SU-DHL-6 (cell line): ENCODE measurements around the gene TAF11L13.
"Not testable (repeated sequence)": the region's sequence is repeated elsewhere in the genome, so short reads cannot be mapped to it uniquely, and the experiment has no call there.

Experiments used
- H2AFZ ChIP-seq: fragments of 200-600 bp; sonication (generic); 2 replicates; pipeline ENCODE4 v1.6.1; 2014; ENCODE audit warnings: low read depth, mild to moderate bottlenecking, moderate library complexity, mixed read lengths, antibody characterized with exemption, low read length; ENCODE audit not compliant: severe bottlenecking
- H3F3A ChIP-seq: fragments of 200-600 bp; shearing (Covaris generic); 2 replicates; pipeline ENCODE4 v1.6.0; 2016; ENCODE audit warnings: antibody characterized with exemption, mild to moderate bottlenecking; ENCODE audit not compliant: insufficient read depth
- H3K27ac ChIP-seq: fragments of 200-600 bp; sonication (generic); 2 replicates; pipeline ENCODE4 v1.5.1; 2016; ENCODE audit warnings: low read depth, mild to moderate bottlenecking, low read length, moderate library complexity, mixed read lengths
- H3K27me3 ChIP-seq: fragments of 200-600 bp; sonication (generic), shearing (Covaris generic); 2 replicates; pipeline ENCODE4 v1.6.0; 2014; ENCODE audit warnings: mild to moderate bottlenecking, low read length
- H3K36me3 ChIP-seq: fragments of 200-600 bp; sonication (generic); 2 replicates; pipeline ENCODE4 v1.6.1; 2014; ENCODE audit warnings: mild to moderate bottlenecking, low read length, mixed read lengths
- H3K4me2 ChIP-seq: fragments of 300-600, 200-600 bp; shearing (Covaris generic), sonication (generic); 2 replicates; pipeline ENCODE4 v1.6.0; 2014; ENCODE audit warnings: low read length, low read depth, mild to moderate bottlenecking; ENCODE audit not compliant: poor library complexity, severe bottlenecking
- H3K4me3 ChIP-seq: fragments of 200-600 bp; sonication (generic); 2 replicates; pipeline ENCODE4 v1.5.1; 2014; ENCODE audit warnings: antibody characterized with exemption, low read length, mild to moderate bottlenecking, mixed read lengths; ENCODE audit not compliant: insufficient read depth, poor library complexity, severe bottlenecking
- H3K79me2 ChIP-seq: fragments of 200-600 bp; sonication (generic); 2 replicates; pipeline ENCODE4 v1.6.1; 2014; ENCODE audit warnings: mild to moderate bottlenecking, low read length, moderate library complexity; ENCODE audit not compliant: insufficient read depth
- H3K9ac ChIP-seq: fragments of 200-600 bp; sonication (generic); 2 replicates; pipeline ENCODE4 v1.7.0; 2014; ENCODE audit warnings: mild to moderate bottlenecking, low read length
- H3K9me2 ChIP-seq: fragments of 200-600 bp; sonication (generic); replicated peaks from 2 replicates; pipeline ENCODE4 v1.6.1; 2014; ENCODE audit warnings: low read length; ENCODE audit not compliant: insufficient read depth
- H3K9me3 ChIP-seq: fragments of 200-600 bp; sonication (generic); 2 replicates; pipeline ENCODE4 v1.6.1; 2014; ENCODE audit warnings: low read length, mixed read lengths; ENCODE audit not compliant: insufficient read depth
- H4K20me1 ChIP-seq: fragments of 200-600 bp; sonication (generic); 2 replicates; pipeline ENCODE4 v1.6.1; 2014; ENCODE audit warnings: low read depth, mild to moderate bottlenecking, antibody characterized with exemption, low read length, moderate library complexity, mixed read lengths

The TAF11L13 gene

DNA sequence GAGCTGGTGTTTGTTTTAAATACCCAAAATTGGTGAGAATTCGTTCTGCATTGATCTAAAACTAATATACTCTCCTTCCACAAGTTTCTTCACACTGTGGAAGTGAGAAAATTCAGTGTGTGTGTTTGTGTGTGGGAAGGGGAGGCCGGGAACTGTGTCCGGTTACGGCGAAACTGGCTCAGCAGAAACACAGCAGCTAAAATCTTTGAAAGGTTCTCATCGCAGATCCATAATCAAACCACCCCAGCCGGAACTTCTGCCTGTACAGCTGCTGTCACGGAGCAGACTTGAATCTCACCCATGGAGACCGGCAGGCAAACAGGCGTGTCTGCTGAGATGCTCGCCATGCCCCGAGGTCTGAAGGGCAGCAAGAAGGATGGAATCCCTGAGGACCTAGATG, at the start of gene TAF11L13:
Gene TAF11L13, plus strand, starts transcription at position 301 of the 400 bp plus-strand sequence.
- not testable (repeated sequence) for H3K27ac ChIP-seq, H3K4me3 ChIP-seq, H3F3A ChIP-seq, H3K36me3 ChIP-seq, H4K20me1 ChIP-seq, H3K4me2 ChIP-seq, H2AFZ ChIP-seq, H3K9ac ChIP-seq, H3K9me3 ChIP-seq, H3K9me2 ChIP-seq, H3K79me2 ChIP-seq, H3K27me3 ChIP-seq

GRCh38 chr5:17585658-17586057, 46.2 kb upstream of the TAF11L13 start, which contains the start of gene TAF11L7:
TSS of gene TAF11L7 (minus strand) at chr5:17585758.
- H3K27ac ChIP-seq, H3K36me3 ChIP-seq: not testable (repeated sequence)

DNA sequence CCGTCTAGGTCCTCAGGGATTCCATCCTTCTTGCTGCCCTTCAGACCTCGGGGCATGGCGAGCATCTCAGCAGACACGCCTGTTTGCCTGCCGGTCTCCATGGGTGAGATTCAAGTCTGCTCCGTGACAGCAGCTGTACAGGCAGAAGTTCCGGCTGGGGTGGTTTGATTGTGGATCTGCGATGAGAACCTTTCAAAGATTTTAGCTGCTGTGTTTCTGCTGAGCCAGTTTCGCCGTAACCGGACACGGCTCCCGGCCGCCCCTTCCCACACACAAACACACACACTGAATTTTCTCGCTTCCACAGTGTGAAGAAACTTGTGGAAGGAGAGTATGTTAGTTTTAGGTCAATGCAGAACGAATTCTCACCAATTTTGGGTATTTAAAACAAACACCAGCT, 41.0 kb upstream of the TAF11L13 start, which contains the start of gene TAF11L8:
Gene TAF11L8, minus strand, starts transcription at position 101 of the 400 bp plus-strand sequence.
- not testable (repeated sequence) for H3K9me3 ChIP-seq, H3K36me3 ChIP-seq, H3K27ac ChIP-seq, H3K9me2 ChIP-seq, H3F3A ChIP-seq, H4K20me1 ChIP-seq, H3K79me2 ChIP-seq, H3K27me3 ChIP-seq, H3K4me2 ChIP-seq, H2AFZ ChIP-seq, H3K4me3 ChIP-seq, H3K9ac ChIP-seq

More at GRCh38 chr5:17585658-17586057, 46.2 kb upstream of the TAF11L13 start, which contains the start of gene TAF11L7:
- H3K9me2 ChIP-seq, H3K4me2 ChIP-seq, H3K9me3 ChIP-seq, H3K9ac ChIP-seq, H3K4me3 ChIP-seq, H4K20me1 ChIP-seq, H3K79me2 ChIP-seq, H3F3A ChIP-seq, H3K27me3 ChIP-seq, H2AFZ ChIP-seq: not testable (repeated sequence)

GRCh38 chr5:17594255-17594654, 37.6 kb upstream of the TAF11L13 start, which contains the start of gene TAF11L9:
TSS of gene TAF11L9 (minus strand) at chr5:17594394.
- not testable (repeated sequence) for H3K4me3 ChIP-seq, H2AFZ ChIP-seq, H3K4me2 ChIP-seq, H3K27ac ChIP-seq, H3K9me3 ChIP-seq, H3K9me2 ChIP-seq, H3F3A ChIP-seq, H3K9ac ChIP-seq, H3K79me2 ChIP-seq, H3K36me3 ChIP-seq, H3K27me3 ChIP-seq, H4K20me1 ChIP-seq

DNA sequence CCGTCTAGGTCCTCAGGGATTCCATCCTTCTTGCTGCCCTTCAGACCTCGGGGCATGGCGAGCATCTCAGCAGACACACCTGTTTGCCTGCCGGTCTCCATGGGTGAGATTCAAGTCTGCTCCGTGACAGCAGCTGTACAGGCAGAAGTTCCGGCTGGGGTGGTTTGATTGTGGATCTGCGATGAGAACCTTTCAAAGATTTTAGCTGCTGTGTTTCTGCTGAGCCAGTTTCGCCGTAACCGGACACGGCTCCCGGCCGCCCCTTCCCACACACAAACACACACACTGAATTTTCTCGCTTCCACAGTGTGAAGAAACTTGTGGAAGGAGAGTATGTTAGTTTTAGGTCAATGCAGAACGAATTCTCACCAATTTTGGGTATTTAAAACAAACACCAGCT, 34.2 kb upstream of the TAF11L13 start, which contains the start of gene TAF11L10:
Gene TAF11L10, minus strand, starts transcription at position 101 of the 400 bp plus-strand sequence.
- H3K9me2 ChIP-seq, H3K27me3 ChIP-seq, H3K36me3 ChIP-seq, H3K4me3 ChIP-seq, H3K9me3 ChIP-seq, H3K79me2 ChIP-seq, H4K20me1 ChIP-seq, H3K4me2 ChIP-seq, H3K27ac ChIP-seq, H3K9ac ChIP-seq, H3F3A ChIP-seq, H2AFZ ChIP-seq: not testable (repeated sequence)

DNA sequence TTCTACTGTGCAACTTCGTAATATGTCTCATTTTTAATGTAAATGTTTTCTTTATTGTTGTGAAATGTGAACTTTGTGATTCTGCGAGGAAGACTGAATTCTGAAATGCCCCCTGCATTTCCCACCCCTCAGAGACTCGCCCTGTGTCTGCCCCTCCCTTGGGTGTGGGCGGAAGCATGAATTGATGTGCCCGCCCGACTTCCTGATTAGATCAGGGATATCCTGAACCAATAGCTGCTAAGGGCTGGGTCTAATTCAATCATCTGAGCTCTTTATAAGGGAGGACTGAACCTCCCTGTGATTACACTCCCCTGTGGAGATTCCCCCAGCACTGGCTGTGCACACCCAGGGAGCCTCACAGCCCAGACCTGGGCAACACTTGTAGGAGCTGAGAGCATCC, 28.0 kb upstream of the TAF11L13 start, which contains the start of gene TAF11L11:
Gene TAF11L11, plus strand, starts transcription at position 304 of the 400 bp plus-strand sequence.
- not testable (repeated sequence) for H3K4me3 ChIP-seq, H3K27ac ChIP-seq, H2AFZ ChIP-seq, H3F3A ChIP-seq, H4K20me1 ChIP-seq, H3K9me2 ChIP-seq, H3K79me2 ChIP-seq, H3K9ac ChIP-seq, H3K4me2 ChIP-seq, H3K9me3 ChIP-seq, H3K36me3 ChIP-seq, H3K27me3 ChIP-seq
